ENCODE measurements around the gene PAWR.
"Not testable (repeated sequence)": the region's sequence is repeated elsewhere in the genome, so short reads cannot be mapped to it uniquely, and the experiment has no call there.

PAWR gene

DNA sequence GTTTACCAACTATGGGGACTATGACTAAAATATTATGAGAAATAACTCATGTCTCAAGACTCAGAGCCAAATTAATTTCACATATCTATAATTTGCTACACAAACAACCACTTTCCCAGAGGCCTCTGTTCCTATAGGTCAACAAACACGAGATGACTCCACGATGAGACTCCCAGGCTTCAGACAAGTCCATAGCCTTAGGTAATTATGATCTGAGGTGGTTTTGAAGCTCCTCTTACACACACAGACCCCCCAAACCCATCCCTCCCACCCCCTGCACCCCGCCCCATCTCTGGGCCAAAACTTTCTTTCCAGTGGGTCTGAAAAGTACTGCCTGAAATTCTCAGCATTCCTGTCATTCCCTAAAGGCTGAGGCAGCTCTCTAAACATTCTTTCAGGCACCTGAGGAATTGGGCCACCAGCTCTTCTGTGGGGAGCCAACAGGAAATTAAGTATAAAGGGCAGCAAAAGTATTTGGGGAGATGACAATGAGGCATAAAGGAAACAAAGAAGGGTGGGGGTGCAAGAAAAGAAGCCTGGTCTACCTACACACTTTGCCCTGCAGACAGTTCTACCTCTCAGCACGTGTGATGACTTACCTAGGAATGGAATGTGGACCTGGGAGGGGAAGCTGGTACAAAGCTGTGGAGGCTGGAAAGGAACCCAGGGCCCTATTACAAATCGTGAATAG is 143.6 kb downstream of the PAWR start:
- no peak for DNase-seq

DNA sequence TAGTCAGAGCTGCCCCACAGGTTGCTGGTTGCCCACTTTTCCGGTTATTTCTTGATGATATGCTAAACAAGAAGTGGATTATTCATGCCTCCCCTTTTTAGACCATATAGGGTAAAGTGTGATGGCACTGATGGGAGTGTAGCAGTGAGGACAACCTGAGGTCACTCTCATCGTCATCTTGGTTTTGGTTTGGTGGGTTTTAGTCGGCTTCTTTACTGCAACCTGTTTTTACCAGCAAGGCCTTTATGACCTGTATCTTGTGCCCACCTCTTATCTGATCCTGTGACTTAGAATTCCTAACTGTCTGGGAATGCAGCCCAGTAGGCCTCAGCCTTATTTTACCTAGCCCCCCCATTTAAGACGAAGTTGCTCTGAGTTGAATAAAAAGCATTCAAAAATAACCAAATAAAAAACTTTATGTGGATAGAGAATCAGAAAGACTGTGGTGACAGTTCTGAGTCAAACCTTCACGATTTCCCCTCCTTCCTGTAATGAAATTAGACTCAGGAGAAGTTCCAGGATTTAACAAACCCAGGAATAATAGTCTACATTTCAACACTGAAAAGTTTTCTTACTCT is 144.2 kb downstream of the PAWR start:
- DNase-seq = no peak

DNA sequence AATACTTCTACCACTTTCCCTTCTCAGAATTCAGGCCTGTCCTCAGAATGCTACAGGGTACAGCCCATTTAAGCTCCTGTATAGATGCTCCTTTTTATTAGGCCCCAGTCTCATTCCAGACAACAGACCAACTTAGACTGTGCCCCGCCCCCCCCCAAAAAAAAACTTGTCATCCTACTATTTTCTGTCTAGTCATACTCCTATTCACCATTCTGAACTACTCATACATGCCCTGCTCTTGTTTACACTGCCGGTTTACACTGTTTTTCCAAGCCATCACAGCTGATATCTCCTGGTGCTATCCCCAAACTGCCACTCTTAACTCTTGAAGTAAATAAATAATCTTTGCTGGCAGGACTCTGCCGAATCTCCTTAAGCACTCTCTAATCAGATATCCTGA is 146.3 kb downstream of the PAWR start:
- DNase-seq = not testable (repeated sequence)

DNA sequence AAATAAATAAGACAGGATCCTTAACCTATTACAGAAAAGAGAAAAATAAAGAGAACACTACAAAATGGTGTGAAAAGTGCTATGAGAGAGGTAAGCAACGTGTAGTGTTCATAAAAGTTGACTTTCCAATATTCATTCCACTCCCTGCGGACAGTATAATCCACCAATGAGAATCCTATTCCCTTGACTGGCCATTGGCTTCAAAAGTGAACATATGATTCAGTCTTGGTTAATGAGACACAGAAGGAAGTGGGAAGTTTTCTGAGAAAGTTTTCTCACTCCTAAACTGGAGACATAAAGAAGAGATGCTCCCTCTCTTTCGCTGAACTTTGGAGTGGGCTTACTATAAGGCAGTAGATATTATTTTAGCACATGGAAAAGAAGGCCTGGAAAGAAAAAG is 153.1 kb downstream of the PAWR start:
- no peak for DNase-seq

DNA sequence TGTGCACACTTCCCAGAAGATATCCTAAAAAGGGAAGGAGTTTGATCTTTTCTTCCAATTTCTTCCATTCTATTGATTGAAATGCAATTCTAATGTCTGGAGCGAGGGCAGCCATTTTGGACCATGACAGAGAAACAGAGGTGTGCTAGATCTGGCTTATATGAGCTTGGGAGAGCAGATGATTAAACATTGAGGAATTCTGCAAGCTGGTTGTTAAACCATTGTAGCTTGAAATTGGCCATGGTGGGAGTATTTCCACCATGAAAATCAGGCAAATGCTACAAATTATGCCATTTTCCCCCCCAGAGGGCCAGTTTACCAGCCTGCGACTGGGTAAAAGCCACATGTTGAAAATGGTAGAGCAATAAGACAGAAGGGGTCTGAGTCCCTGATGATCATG is 155.0 kb downstream of the PAWR start:
- no peak for DNase-seq
